Nephron progenitor cell (in vitro differentiated cells): Measurements from ENCODE around the gene ENO3.

Experiments used
- DNase-seq: peaks from one replicate; pipeline ENCODE4 v3.0.0; 2021
- H3K27ac Mint-ChIP-seq: 2 replicates; pipeline ENCODE4 v1.8.0; 2021; ENCODE audit warnings: mild to moderate bottlenecking, moderate library complexity, mixed read lengths
- H3K27me3 Mint-ChIP-seq: 2 replicates; pipeline ENCODE4 v1.8.0; 2021; ENCODE audit warnings: mild to moderate bottlenecking, low read depth, mixed read lengths; ENCODE audit not compliant: poor library complexity
- H3K36me3 Mint-ChIP-seq: 2 replicates; pipeline ENCODE4 v1.8.0; 2021; ENCODE audit warnings: low read depth, mixed read lengths
- H3K4me1 Mint-ChIP-seq: 2 replicates; pipeline ENCODE4 v1.8.0; 2021; ENCODE audit warnings: mixed read lengths
- H3K4me3 Mint-ChIP-seq: 2 replicates; pipeline ENCODE4 v1.8.0; 2021; ENCODE audit warnings: mild to moderate bottlenecking, moderate library complexity, mixed read lengths
- H3K9me3 Mint-ChIP-seq: 2 replicates; pipeline ENCODE4 v1.8.0; 2021; ENCODE audit warnings: mild to moderate bottlenecking, moderate library complexity, mixed read lengths
- CTCF ChIP-seq: fragments of 200-600 bp; sonication (generic); IDR thresholded peaks from 2 replicates; pipeline ENCODE4 v1.5.0; 2021; ENCODE audit warnings: antibody characterized with exemption

The ENO3 gene

GRCh38 chr17:4986951-4987766 lies 36.2 kb downstream of the ENO3 start, which contains the start of gene CAMTA2:
CAMTA2 (minus strand) TSS chr17:4987675; CDS start chr17:4986222, 1,453 bp downstream.
- Mint-ChIP-seq H3K27ac (no peak within 1 kb of the TSS), H3K36me3 (peaks cover 9% of the 10 kb centered on the region), H3K27me3 (peaks cover 10% of the 10 kb centered on the region)

GRCh38 chr17:4987767-4988567 lies 37.0 kb downstream of the ENO3 start:
- Mint-ChIP-seq H3K36me3 (peaks cover 6% of the 10 kb centered on the region), H3K27ac (no peak overlapping the region), H3K27me3 (peaks cover 12% of the 10 kb centered on the region), H3K4me3 (peak overlapping the region; percentile 82), H3K9me3 (no peaks in the 10 kb centered on the region), H3K4me1 (peaks cover 38% of the 10 kb centered on the region)
- TF ChIP-seq CTCF, result no peak
- no peak for DNase-seq

More at GRCh38 chr17:4986951-4987766, 36.2 kb downstream of the ENO3 start, which contains the start of gene CAMTA2:
- Mint-ChIP-seq H3K4me1 (peaks cover 38% of the 10 kb centered on the region), H3K9me3 (no peaks in the 10 kb centered on the region), H3K4me3 (peak within 1 kb of the TSS; percentile 82)
- peak; percentile 90 for DNase-seq
- peak; percentile 64 for TF ChIP-seq CTCF

GRCh38 chr17:4994081-4994595 lies 43.2 kb downstream of the ENO3 start:
- peaks cover 37% of the 10 kb centered on the region for H3K27me3 Mint-ChIP-seq

DNA sequence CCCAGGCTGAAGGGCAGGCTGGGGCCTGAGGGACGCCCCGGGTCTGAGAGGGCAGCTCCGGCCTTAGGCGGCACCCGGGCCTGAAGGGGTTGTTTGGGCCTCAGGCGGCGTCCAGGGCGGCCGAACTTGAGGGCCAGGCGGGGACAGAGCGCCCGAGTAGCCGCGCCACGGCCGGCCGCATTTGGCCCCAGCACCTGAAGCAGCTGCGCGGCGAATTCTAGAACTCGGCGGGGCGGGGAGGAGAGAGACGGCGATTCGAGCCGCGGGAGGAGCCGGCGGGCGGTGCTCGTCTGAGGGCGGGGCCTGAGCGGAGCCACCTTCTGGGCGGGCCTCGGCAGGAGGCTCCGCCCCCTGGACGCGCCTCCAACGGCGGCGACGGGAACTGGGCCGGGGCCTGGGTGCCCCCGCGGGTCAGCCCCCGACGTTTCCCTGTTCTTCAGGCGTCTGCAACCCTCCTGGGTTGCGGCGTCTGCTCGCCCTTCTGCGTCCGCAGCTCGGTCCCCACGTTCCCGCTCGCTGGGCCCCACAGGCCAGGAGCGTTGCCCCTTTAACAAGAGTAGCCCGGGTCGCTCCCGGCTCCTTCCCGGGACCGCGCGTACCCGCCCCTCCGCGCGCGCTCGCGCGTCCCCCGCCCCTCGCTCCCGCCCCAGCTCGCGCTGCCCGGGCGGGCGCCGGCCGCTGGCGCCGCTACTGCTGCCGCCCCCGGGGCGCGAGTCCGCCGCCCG lies 46.5 kb downstream of the ENO3 start, which contains the start of the genes INCA1 and KIF1C:
Gene INCA1 (minus strand): TSS at position 221 of the 725 bp plus-strand sequence. CDS start 3,085 bp downstream, outside the sequence.
Gene KIF1C (plus strand): TSS at position 649 of the 725 bp plus-strand sequence. CDS start 2,297 bp downstream, outside the sequence.
- DNase-seq, result peak; percentile 95
- peaks cover 39% of the 10 kb centered on the region for H3K4me1 Mint-ChIP-seq
- H3K4me3 Mint-ChIP-seq, result peak within 1 kb of the TSS; percentile 86
- H3K27me3 Mint-ChIP-seq, result peaks cover 30% of the 10 kb centered on the region
- H3K9me3 Mint-ChIP-seq, result peaks cover 4% of the 10 kb centered on the region
- H3K27ac Mint-ChIP-seq, result peak within 1 kb of the TSS; percentile 68
- TF ChIP-seq CTCF, result no peak
- peaks cover 17% of the 10 kb centered on the region for H3K36me3 Mint-ChIP-seq

More at GRCh38 chr17:4994081-4994595, 43.2 kb downstream of the ENO3 start:
- no peak overlapping the region for H3K4me3 Mint-ChIP-seq
- H3K36me3 Mint-ChIP-seq, result no peaks in the 10 kb centered on the region
- no peak for TF ChIP-seq CTCF
- peaks cover 30% of the 10 kb centered on the region for H3K4me1 Mint-ChIP-seq
- no peak overlapping the region for H3K27ac Mint-ChIP-seq
- DNase-seq, result no peak
- peaks cover 4% of the 10 kb centered on the region for H3K9me3 Mint-ChIP-seq

DNA sequence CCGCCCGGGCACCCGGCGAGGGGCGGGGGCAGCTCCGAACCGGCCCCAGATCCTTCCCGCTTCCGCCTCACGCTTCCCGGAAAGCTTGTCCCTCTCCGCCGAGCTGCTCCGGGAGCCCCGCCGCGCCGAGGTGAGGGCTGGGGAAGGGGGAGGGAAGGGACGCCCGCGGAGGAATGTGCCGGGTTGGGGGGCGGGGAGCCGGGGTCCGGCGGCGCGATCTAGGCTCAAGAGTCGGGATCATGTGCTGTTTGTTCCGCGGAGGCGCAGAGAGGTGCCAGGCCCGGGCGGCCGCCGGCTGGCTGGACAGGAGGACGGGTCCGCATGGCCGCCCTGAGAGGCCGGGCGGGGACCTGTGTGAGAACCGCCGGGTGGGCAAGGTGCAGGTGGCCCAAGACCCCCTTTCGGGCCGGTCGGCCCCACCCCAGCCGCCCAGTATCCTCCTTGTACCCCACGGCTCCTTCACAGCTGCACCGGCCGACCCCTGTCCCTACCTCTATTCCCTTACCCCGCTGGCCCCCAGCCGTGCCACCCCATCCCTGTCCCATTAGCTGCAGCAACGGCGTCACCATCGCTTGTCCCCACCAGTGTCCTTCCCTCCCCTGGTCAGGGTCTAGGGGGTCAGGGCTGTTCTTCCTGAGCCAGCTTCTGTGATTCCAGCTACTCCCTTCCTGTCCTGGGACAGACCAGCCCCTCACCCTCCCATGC lies 47.3 kb downstream of the ENO3 start:
- H3K4me3 Mint-ChIP-seq, result peak overlapping the region; percentile 86
- H3K9me3 Mint-ChIP-seq, result peaks cover 4% of the 10 kb centered on the region
- H3K4me1 Mint-ChIP-seq, result peaks cover 39% of the 10 kb centered on the region
- no peak overlapping the region for H3K27ac Mint-ChIP-seq
- peaks cover 23% of the 10 kb centered on the region for H3K36me3 Mint-ChIP-seq
- peaks cover 33% of the 10 kb centered on the region for H3K27me3 Mint-ChIP-seq
- DNase-seq, result peak; percentile 77
- TF ChIP-seq CTCF, result no peak
